HepG2 (cell line): ENCODE data around the gene FOXR1. TPM values are rescaled to one million over a fixed set of nuclear protein-coding genes. Genes with fewer than 3 reads are reported as not detected.

ENCODE experiments used
- ATAC-seq: fragments of 200-7000 bp; cut with Tn5 transposase; 3 replicates; pipeline ENCODE4 v1.9.1; 2020; ENCODE audit warnings: mild to moderate bottlenecking, moderate library complexity
- BruUV-seq: library from RNA; stranded (reverse); fragments of 400-500 nt; replicated peaks from 2 replicates; lab custom pipeline; 2021; lab: Mats Ljungman, UMichigan
- CTCF ChIA-PET: fragments of 300-600 bp; formaldehyde crosslinking; extraction: SDS; loops from one replicate; lab custom pipeline; 2021; ENCODE audit warnings: low total read pairs, inconsistent platforms, low intra/inter-chr PET ratio; lab: Yijun Ruan, JAX
- POLR2A ChIA-PET: fragments of 350-600 bp; sonication (Branson Sonifier 250); formaldehyde crosslinking; loops from one replicate; lab custom pipeline; 2020; ENCODE audit warnings: antibody characterized with exemption, inconsistent platforms; lab: Yijun Ruan, JAX
- DNase-seq: peaks from one replicate; pipeline ENCODE4 v3.0.0-alpha.2; 2015; ENCODE audit warnings: low spot score
- FAIRE-seq: peaks from 3 replicates; lab custom pipeline; 2011; peaks lifted over from hg19 to GRCh38; lab: Jason Lieb, UNC
- H2AFZ ChIP-seq: one replicate; pipeline ENCODE4 v1.6.1; 2011; ENCODE audit warnings: low read length, inconsistent platforms
- H3K27ac ChIP-seq: fragments of 300-600 bp; 3 replicates; pipeline ENCODE4 v1.8.0; 2011; ENCODE audit warnings: mixed run types, mild to moderate bottlenecking, mixed read lengths, low read length, inconsistent platforms; ENCODE audit not compliant: insufficient read depth; ENCODE audit errors: extremely low read length
- H3K27me3 ChIP-seq, 2 experiments: fragments of 200-600 bp in 1 of 2; 2 replicates in 1 of 2; 3 replicates in 1 of 2; pipeline versions ENCODE4 v1.6.0 to v1.8.0; 2011; ENCODE audit warnings: low read length in 2 of 2, mild to moderate bottlenecking in 2 of 2, moderate library complexity in 2 of 2, inconsistent platforms in 1 of 2; ENCODE audit not compliant: insufficient read depth in 2 of 2, control insufficient read depth in 1 of 2
- H3K36me3 ChIP-seq, 2 experiments: fragments of 200-600 bp in 1 of 2; replicated peaks in 1 of 2; 2 replicates in 1 of 2; 3 replicates in 1 of 2; pipeline versions ENCODE4 v1.5.1 to v1.8.0; 2011; ENCODE audit warnings: low read length in 2 of 2, inconsistent platforms in 1 of 2; ENCODE audit not compliant: insufficient read depth in 2 of 2, control insufficient read depth in 1 of 2
- H3K4me1 ChIP-seq: 2 replicates; pipeline ENCODE4 v1.5.1; 2012; ENCODE audit warnings: low read length, inconsistent platforms; ENCODE audit not compliant: insufficient read depth
- H3K4me2 ChIP-seq: 2 replicates; pipeline ENCODE4 v1.6.0; 2011; ENCODE audit warnings: low read depth, low read length, inconsistent platforms
- H3K4me3 ChIP-seq, 3 experiments: fragments of 200-600 bp in 1 of 3; sonication (generic), shearing (Covaris generic) in 1 of 3; replicated peaks in 1 of 3; 2 replicates each; pipeline ENCODE4 v1.5.1; 2011 to 2016; ENCODE audit warnings: low read length in 3 of 3, inconsistent platforms in 2 of 3, low read depth in 2 of 3, mild to moderate bottlenecking in 2 of 3, control low read depth in 1 of 3, mixed read lengths in 1 of 3; ENCODE audit not compliant: insufficient read depth in 1 of 3
- H3K79me2 ChIP-seq: one replicate; pipeline ENCODE4 v1.6.1; 2011; ENCODE audit warnings: low read length, inconsistent platforms; ENCODE audit not compliant: insufficient read depth
- H3K9ac ChIP-seq: 2 replicates; pipeline ENCODE4 v1.6.0; 2011; ENCODE audit warnings: mild to moderate bottlenecking, low read depth, low read length, inconsistent platforms; ENCODE audit not compliant: insufficient read depth
- H3K9me3 ChIP-seq: 2 replicates; pipeline ENCODE4 v1.5.1; 2012; ENCODE audit warnings: mild to moderate bottlenecking, low read length
- H4K20me1 ChIP-seq: 2 replicates; pipeline ENCODE4 v1.6.0; 2011; ENCODE audit warnings: inconsistent platforms, mild to moderate bottlenecking, low read length, moderate library complexity; ENCODE audit not compliant: insufficient read depth
- HDAC6 ChIP-seq: fragments of 200-600 bp; sonication (generic); IDR thresholded peaks from 2 replicates; pipeline ENCODE4 v1.7.0; 2017; ENCODE audit warnings: mild to moderate bottlenecking, antibody characterized with exemption, low read length, low read depth
- HMG20B ChIP-seq: conservative IDR thresholded peaks from 2 replicates; pipeline ENCODE4 v1.6.1; 2016; ENCODE audit warnings: missing genetic modification reagents, missing compliant biosample characterization
- JUN ChIP-seq: sonication (generic); formaldehyde crosslinking; IDR thresholded peaks from 2 replicates; pipeline ENCODE4 v1.4.0; 2020; ENCODE audit warnings: mild to moderate bottlenecking, missing genetic modification reagents
- MTF2 ChIP-seq: sonication (generic); formaldehyde crosslinking; IDR thresholded peaks from 2 replicates; pipeline ENCODE4 v1.5.0; 2020; ENCODE audit warnings: missing genetic modification reagents, borderline replicate concordance
- MYC ChIP-seq: sonication (generic); formaldehyde crosslinking; IDR thresholded peaks from 2 replicates; pipeline ENCODE4 v1.9.0; 2021; ENCODE audit warnings: missing genetic modification reagents, borderline replicate concordance
- NCOA1 ChIP-seq: sonication (generic); formaldehyde crosslinking; IDR thresholded peaks from 2 replicates; pipeline ENCODE4 v1.9.0; 2021; ENCODE audit warnings: missing genetic modification reagents
- RARG ChIP-seq: sonication (generic); formaldehyde crosslinking; IDR thresholded peaks from 2 replicates; pipeline ENCODE4 v1.4.0; 2020; ENCODE audit warnings: low read depth, mild to moderate bottlenecking, missing genetic modification reagents
- RBFOX2 ChIP-seq: fragments of 200-400 bp; formaldehyde crosslinking; IDR thresholded peaks from 2 replicates; pipeline ENCODE4 v1.6.1; 2017; ENCODE audit warnings: low read depth, mild to moderate bottlenecking, low read length
- SP5 ChIP-seq: IDR thresholded peaks from 2 replicates; pipeline ENCODE4 v1.6.1; 2016; ENCODE audit warnings: low read depth, borderline replicate concordance
- SRSF9 ChIP-seq: fragments of 200-400 bp; formaldehyde crosslinking; IDR thresholded peaks from 2 replicates; pipeline ENCODE4 v1.6.1; 2018; ENCODE audit warnings: borderline replicate concordance, mild to moderate bottlenecking, low read depth, low read length; ENCODE audit not compliant: insufficient read depth, poor library complexity, severe bottlenecking
- ZFX ChIP-seq: sonication (generic); formaldehyde crosslinking; IDR thresholded peaks from 2 replicates; pipeline ENCODE4 v1.4.0; 2020; ENCODE audit warnings: mild to moderate bottlenecking, low read depth, missing genetic modification reagents, moderate library complexity
- ZNF292 ChIP-seq: sonication (generic); formaldehyde crosslinking; IDR thresholded peaks from 2 replicates; pipeline ENCODE4 v1.8.1; 2022; ENCODE audit warnings: mild to moderate bottlenecking, low read depth, missing genetic modification reagents, borderline replicate concordance
- ZNF354B ChIP-seq: sonication (generic); formaldehyde crosslinking; IDR thresholded peaks from 2 replicates; pipeline ENCODE4 v1.8.0; 2022; ENCODE audit warnings: mild to moderate bottlenecking, missing genetic modification reagents
- ZNF704 ChIP-seq: sonication (generic); formaldehyde crosslinking; IDR thresholded peaks from 2 replicates; pipeline ENCODE4 v1.8.1; 2023; ENCODE audit warnings: mild to moderate bottlenecking, inconsistent platforms, moderate library complexity, missing genetic modification reagents, borderline replicate concordance
- ZNF773 ChIP-seq: sonication (generic); formaldehyde crosslinking; IDR thresholded peaks from 2 replicates; pipeline ENCODE4 v1.4.0; 2020; ENCODE audit warnings: missing genetic modification reagents, borderline replicate concordance
- ZSCAN29 ChIP-seq: sonication (generic); formaldehyde crosslinking; conservative IDR thresholded peaks from 2 replicates; pipeline ENCODE4 v1.4.0; 2020; ENCODE audit warnings: mild to moderate bottlenecking, missing genetic modification reagents
- ZSCAN30 ChIP-seq: sonication (generic); formaldehyde crosslinking; IDR thresholded peaks from 2 replicates; pipeline ENCODE4 v1.5.0; 2020; ENCODE audit warnings: mild to moderate bottlenecking, missing genetic modification reagents
- WGBS: methylation state at CpG from one replicate; pipeline ENCODE4 v1.1.6; 2017; ENCODE audit warnings: low lambda C conversion rate; 5-methylcytosine and 5-hydroxymethylcytosine counted together
- in situ Hi-C: cut with HindIII; loops from 2 replicates; pipeline ENCODE4 v1.10.0; 2017; ENCODE audit warnings: low pct_unique_long_range_greater_than_20kb; ENCODE audit not compliant: extremely low pct_ligation_motif_present
- intact Hi-C: fragments of 100-400 bp; cut with micrococcal nuclease; formaldehyde crosslinking; loops from one replicate; pipeline ENCODE4 v1.10.0; 2022; ENCODE audit not compliant: unreplicated experiment
- polyA plus RNA-seq, 8 experiments: library from polyadenylated mRNA; depleted of rRNA in 3 of 8; stranded (reverse) in 7 of 8; unstranded in 1 of 8; fragments of >200 nt; fragmentation: Illumina TruSeq in 4 of 8; extraction: Trizol in 4 of 8; gene quantifications; 2 replicates each; pipeline versions ENCODE4 v1.2.1 to v1.2.3, GENCODE V29; 2011 to 2016; ENCODE audit warnings: low read depth in 4 of 8, missing spikeins in 1 of 8, mixed read lengths in 1 of 8; ENCODE audit not compliant: insufficient read depth in 1 of 8
- total RNA-seq, 5 experiments: library from RNA; depleted of rRNA; stranded (reverse); fragments of >200 nt; fragmentation: Illumina TruSeq; extraction: Trizol; gene quantifications; 2 replicates each; pipeline ENCODE4 v1.2.3, GENCODE V29; 2016; ENCODE audit warnings: low read depth in 1 of 5
- TF ChIP-seq, protein P1 (sequence below): sonication (generic); formaldehyde crosslinking; IDR thresholded peaks from 2 replicates; pipeline ENCODE4 v1.5.1; 2020; ENCODE audit warnings: missing genetic modification reagents, mild to moderate bottlenecking, borderline replicate concordance

The FOXR1 gene
- total and polyA plus RNA-seq, 2 of the 13 experiments (the other 11 are each of a cell fraction or from before 2014, with no cell fraction given), result not detected

- TF ChIP-seq SRSF9, result no peak
- TF ChIP-seq ZFX (CRISPR knock-in tag), result peak; percentile 47
- TF ChIP-seq ZSCAN30 (CRISPR knock-in tag), result no peak
- 0 out of 2 replicates have a peak, but pooled peaks have one; percentile 16 for TF ChIP-seq MYC (CRISPR knock-in tag)
- no peak for TF ChIP-seq NCOA1
Observed at GRCh38 chr11:118923721-118924587, 47.6 kb upstream of the FOXR1 start (continued).

DNA sequence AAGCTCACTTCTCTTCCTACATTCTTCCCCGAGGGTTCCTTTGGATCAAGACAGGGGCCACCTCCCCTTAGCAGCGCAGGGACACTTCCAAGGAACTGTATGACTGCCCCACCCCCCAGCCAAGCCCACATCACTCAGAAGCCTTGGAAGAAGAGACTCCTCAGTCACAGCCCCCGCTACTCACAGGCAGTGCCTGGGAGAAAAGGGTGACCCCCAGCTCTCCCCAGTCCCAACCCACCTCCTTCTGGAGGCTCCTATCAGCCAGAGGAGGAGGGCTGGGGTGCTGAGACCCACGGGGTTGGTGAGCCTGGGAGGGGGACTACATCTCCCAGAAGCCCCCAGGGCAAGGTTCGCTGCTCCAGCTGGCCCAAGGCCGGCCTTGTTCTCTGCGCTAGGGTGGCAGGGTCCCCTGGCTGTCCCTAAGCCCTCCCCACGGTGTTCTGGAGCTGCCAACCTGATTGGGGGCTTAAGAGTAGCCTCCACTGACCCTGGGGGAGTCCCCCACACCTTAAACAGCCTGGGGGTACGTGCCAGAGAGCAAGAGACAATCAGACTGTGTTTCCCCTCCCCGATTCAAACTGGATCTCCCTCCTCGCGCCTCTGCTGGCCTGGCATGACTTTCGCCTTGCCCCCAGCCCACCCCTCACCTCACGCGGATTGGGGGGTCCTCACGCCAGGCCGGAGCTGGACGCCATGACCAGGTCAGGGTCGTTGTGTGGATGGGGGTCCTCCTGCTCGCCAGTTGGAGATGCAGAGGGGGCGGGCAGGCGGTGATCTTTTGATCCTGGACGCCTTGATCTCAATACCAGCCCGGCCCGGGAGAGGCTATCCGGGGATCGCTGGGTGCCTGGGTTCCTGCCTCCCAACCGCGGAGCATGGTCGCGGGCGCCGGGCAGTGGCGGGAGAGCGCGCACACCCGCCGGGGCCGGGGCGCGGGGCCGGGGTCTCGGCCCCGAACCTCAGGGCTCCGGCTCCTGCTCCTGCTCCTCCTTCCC lies 46.7 kb upstream of the FOXR1 start:
- POLR2A ChIA-PET, result interaction anchor here (0.6 to 1.4 kb wide), 3 partner anchors 8 to 160 kb away, joined by 3 to 8 read pairs (median 5); no protein-coding TSS in a partner anchor
- Histone ChIP-seq H4K20me1 (no peaks in the 10 kb centered on the region), H3K4me3 (peak overlapping the region; percentile 87 to 97 (median 90)), H3K4me2 (peak overlapping the region; percentile 94), H2AFZ (no peak overlapping the region), H3K79me2 (peaks cover 40% of the 10 kb centered on the region), H3K27ac (peak overlapping the region; percentile 55), H3K36me3 (no peaks in the 10 kb centered on the region), H3K27me3 (no peaks in the 10 kb centered on the region; a peak in 1 of 5 replicates), H3K9me3 (no peaks in the 10 kb centered on the region), H3K4me1 (peaks cover 69% of the 10 kb centered on the region), H3K9ac (peak overlapping the region; percentile 75)
- BruUV-seq, result TSS peak; percentile 70
- DNase-seq (no peak), ATAC-seq (peak; percentile 13; the same call in 2 of the 3 replicates), FAIRE-seq (peak; percentile 8)
- CTCF ChIA-PET, result interaction anchor here (9.8 kb wide), 1 partner anchor 17 kb away, joined by 188 read pairs; no protein-coding TSS in a partner anchor
- in situ Hi-C loops, result no loop called here
- intact Hi-C loops, result no loop called here
- 0% methylated on average over 10 of the region's 45 CpGs for WGBS
- TF ChIP-seq ZNF292 (CRISPR knock-in tag), result no peak
- no peak for TF ChIP-seq HMG20B (CRISPR knock-in tag)
- TF ChIP-seq, protein P1, sequence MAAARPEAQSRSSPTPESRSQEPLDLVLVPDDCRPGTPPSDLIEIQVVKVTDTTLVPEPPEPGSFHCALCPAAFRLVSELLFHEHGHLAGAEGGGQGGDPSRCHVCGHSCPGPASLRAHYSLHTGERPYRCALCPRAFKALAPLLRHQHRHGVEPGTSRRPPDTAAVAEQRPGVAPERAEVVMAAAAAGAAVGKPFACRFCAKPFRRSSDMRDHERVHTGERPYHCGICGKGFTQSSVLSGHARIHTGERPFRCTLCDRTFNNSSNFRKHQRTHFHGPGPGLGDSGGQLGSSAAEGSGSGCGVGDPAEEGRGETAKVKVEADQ (CRISPR knock-in tag), result 0 out of 2 replicates have a peak, but pooled peaks have one; percentile 19
- TF ChIP-seq ZNF354B (CRISPR knock-in tag), result no peak
- TF ChIP-seq RBFOX2, result no peak
- peak; percentile 46; the same call in 1 of the 2 replicates for TF ChIP-seq MTF2 (CRISPR knock-in tag)
- TF ChIP-seq ZNF704, result no peak
- no peak for TF ChIP-seq HDAC6
- TF ChIP-seq SP5 (CRISPR knock-in tag), result no peak
- no peak for TF ChIP-seq RARG (CRISPR knock-in tag)
- TF ChIP-seq ZNF773, result no peak
- no peak for TF ChIP-seq JUN (CRISPR knock-in tag)
- 0 out of 2 replicates have a peak, but pooled peaks have one; percentile 13 for TF ChIP-seq ZSCAN29
